ENCODE measurements around the gene TNFRSF13B.

Gene TNFRSF13B

DNA sequence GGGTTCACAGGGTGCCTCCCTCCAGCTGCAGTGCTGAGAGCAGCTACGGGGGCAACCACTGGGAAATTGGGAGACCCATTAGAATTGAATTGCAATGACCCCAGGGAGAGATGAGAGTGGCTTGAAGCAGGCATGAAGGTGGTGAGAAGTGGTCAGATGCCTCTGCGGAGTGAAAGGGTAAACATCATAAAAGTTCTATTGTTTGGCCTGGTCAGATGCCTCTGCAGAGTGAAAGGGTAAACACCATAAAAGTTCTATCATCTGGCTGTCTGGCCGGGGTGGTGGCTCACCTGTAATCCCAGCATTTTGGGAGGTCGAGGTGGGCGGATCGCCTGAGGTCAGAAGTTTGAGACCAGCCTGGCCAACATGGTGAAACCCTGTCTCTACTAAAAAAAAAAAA is 53.5 kb downstream of the TNFRSF13B start:
- no peak for DNase-seq (ENCODE audit: low spot score)
- no peak for TF ChIP-seq CTCF (IDR thresholded peaks at IDR 0.05)
- Histone ChIP-seq H3K27ac (no peak overlapping the region), H3K4me3 (no peak overlapping the region)

- TF ChIP-seq CTCF (IDR thresholded peaks at IDR 0.05): no peak
- H3K4me3 ChIP-seq: no peak overlapping the region
- no peak for DNase-seq (ENCODE audit: low spot score)
- no peak overlapping the region for H3K27ac ChIP-seq
These were observed 54.1 kb downstream of the TNFRSF13B start for GRCh38 chr17:16917671-16918394.

- Histone ChIP-seq H3K4me3 (no peak overlapping the region), H3K27ac (no peak overlapping the region)
- TF ChIP-seq CTCF (IDR thresholded peaks at IDR 0.05): no peak
- no peak for DNase-seq (ENCODE audit: low spot score)
These were observed 55.4 kb downstream of the TNFRSF13B start for GRCh38 chr17:16916557-16916920.

DNA sequence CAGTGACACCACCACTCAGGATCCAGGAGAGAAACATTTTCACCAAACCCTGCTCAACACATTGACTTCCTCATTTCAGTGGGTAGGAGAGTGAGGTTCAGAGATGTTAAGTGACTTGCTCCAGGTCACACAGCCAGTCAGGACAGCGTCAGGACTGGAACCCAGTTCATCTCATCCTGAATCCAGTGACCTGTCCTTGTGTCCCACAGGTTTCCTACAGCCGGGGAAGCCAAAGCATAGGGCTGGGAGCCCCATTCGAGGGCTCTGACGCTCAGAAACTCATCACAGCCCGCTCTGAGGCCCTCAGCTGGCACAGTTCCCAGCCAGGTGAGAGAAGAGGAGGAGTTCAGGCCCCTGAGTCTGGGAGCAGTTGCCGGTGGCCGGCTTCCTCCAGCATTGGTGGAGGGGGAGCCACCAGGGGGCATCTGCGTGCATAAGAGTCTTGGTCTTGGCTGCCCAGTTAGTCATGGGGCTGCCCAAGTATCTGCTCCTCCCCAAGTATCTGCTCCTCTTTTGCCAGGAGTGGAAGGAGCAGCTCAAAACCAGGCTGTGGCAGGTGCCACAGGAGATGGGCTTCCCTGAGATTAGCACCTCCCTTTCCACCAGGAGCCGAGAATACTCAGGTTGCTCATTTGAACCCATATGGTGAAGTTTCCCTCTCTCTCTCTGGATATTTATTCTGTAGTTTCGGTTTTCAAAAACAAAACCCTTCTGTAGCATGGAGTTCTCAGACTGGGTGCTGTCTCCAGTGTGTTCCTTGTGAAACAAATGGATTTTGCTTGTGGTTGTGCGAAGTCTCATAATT is 56.0 kb downstream of the TNFRSF13B start:
- DNase-seq (ENCODE audit: low spot score): no peak
- H3K4me3 ChIP-seq: no peak overlapping the region
- TF ChIP-seq CTCF (IDR thresholded peaks at IDR 0.05): no peak
- H3K27ac ChIP-seq: no peak overlapping the region

- Histone ChIP-seq H3K27ac (no peak overlapping the region), H3K4me3 (no peak overlapping the region)
- no peak for DNase-seq (ENCODE audit: low spot score)
- TF ChIP-seq CTCF (IDR thresholded peaks at IDR 0.05): no peak
These were observed 58.5 kb downstream of the TNFRSF13B start for GRCh38 chr17:16913463-16913862.

DNA sequence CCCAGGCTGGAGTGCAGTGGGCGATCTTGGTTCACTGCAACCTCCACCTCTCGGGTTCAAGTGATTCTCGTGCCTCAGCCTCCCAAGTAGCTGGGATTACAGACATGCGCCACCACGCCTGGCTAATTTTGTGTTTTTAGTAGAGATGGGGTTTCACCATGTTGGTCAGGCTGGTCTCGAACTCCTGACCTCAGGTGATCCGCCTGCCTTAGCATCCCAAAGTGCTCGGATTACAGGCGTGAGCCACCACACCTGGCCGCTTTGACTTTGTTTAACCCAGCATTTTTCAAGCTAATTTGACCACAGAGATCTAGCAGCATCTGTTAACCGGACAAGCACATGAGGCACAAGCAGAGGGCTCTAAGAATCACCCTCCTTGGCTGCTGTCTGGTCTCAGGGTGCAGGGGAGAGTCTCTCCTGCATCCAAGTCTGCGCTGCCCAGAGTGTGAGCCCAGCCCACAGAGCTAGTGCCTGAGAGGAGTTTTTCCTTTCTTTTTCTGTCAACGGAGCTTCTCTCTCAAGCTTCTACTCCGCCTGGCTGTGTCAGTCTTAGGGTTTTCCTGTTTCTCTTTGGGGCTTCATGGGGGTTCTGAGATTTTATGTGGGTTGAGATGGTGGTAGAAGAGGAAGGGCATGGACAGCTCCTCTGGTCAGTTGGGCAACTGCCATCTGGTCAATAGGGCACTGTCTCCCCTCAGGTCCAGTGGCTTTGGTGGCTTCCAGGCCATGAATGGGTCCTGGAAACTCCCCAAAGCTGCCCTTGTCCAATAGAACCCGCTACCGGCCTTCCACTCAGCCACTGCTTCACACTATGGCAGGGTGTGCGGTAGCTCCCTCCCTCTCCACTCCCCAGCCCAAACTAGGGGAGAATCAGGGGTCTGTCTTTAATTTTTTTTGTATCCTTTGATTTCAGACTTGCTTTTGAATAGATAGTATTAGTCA is 59.6 kb downstream of the TNFRSF13B start:
- TF ChIP-seq CTCF (IDR thresholded peaks at IDR 0.05): no peak
- Histone ChIP-seq H3K4me3 (no peak overlapping the region), H3K27ac (no peak overlapping the region)
- DNase-seq (ENCODE audit: low spot score): no peak
